KG1 (cell line): ENCODE measurements around the gene TIMP3.

ENCODE experiments used
- DNase-seq: peaks from one replicate; lab custom pipeline; 2025; lab: John Stamatoyannopoulos, UW

The TIMP3 gene

DNA sequence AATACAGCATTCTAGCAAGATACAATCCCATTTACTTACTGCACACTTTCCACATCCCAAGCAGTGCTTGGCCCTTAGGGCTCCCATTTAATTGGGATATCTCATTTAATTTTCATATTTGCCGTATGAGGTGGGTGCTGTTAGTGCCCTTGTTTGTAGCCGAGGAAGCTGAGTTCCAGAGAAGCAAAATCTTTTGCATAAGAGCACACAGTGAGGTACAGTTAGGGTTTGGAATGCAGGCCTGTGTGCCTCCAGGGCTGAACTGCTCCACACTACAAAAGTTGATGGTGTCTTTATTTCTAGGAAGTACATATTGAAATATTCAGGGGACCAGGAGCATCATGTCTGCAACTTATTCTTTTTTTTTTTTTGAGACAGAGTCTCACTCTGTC, 15.5 kb upstream of the TIMP3 start:
- DNase-seq: no peak

DNA sequence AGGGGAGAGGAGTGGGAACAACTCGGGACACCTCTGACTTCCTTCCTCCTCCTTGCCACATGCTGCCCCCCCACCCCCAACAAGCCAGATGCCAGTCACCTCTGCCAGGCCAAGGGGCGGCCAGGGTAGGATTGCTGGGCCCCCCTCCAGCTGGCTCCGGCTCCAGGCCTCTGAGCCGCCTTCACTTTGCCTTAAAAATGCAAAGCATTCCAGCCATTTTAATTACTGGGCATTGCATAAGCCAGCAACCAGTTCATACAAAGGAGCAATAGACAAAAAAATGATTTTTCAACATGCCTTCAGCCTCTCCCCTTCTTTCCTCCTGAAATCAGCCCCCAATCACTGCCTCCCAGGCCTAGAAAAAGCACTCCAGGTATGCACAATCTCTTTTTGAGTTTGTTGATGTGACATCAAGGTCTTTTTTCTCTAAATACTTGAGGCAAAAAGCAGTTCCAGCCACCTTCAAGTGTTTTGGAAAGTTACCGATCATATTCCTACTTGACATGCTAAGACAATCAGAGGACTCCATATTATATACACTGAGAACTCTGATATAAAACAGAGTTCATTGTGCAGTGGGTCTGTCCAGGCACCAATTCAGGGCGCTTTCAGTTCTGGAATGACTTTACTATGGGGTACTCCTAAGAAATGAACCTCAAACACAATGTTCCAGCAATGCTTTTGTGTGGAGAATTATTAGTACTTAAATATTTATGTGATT, 12.4 kb upstream of the TIMP3 start:
- no peak for DNase-seq

DNA sequence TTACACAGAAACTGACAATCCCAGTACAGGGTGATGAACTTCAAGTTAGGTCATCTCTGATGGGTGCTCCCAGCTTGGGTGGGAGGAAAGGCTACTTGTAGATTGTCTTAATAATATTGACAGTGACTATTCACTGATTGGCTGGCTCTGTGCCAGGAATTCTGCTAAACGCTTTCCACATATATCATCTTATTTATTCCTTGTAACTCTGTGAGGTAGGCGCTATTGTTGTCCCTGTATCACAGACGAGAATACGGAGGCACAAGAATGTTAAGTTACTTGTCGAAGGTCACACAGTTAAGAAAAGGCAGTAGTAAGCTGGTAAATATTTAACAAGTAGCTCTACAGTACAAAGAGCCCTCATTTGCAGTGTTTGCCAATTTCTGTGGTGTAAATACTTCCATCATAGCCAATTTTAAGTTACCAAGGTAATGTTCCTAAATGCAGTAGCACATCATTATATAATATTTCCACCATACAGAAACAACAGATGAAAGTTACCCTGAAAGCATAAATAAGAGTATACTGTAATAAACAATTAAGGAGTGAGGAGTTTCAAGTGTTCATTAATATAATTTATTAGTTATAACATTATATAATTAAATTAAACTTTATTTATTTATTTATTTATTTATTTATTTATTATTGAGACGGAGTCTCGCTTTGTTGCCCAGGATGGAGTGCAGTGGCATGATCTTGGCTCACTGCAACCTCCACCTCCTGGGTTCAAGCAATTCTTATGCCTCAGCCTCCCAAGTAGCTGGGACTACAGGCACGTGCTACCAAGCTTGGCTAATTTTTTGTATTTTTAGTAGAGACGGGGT, 11.5 kb upstream of the TIMP3 start:
- DNase-seq: no peak

DNA sequence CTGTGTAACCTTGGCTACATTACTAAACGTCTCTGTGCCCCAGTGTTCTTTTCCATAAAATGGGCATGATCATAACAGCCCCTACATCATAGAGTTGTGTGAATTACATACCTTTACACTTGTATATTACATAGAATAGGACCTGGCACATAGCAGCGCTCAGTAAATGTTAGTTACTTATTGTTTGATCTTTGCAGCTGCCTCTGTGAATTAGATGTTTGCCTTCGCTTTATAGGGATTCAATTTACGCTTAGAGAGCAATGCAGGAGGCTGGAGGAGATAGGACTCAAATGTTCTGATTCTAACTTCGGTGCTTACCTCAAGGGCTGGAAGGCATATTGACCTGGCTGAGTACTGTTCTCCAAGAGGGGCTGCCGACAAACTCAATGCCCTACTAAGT, 10.4 kb upstream of the TIMP3 start:
- DNase-seq: no peak

DNA sequence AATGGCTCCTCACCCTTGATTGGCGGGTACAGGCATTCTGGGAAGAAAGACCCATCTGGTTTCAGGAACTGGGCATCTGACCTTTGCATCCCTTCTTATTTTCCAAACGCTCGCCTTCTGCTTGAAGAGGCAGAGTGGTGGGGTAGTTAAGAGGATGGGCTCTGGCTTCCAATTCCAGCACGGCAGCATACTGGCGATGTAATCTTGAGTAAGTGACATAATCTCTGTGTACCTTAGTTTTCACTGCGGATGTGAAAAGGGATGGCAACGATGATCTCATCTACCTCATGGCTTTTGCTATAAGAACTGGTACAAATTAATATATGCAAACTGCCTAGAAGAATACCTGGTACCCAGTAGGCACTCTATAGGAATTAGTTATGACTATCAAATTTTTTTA, 10.0 kb upstream of the TIMP3 start:
- DNase-seq: no peak

DNA sequence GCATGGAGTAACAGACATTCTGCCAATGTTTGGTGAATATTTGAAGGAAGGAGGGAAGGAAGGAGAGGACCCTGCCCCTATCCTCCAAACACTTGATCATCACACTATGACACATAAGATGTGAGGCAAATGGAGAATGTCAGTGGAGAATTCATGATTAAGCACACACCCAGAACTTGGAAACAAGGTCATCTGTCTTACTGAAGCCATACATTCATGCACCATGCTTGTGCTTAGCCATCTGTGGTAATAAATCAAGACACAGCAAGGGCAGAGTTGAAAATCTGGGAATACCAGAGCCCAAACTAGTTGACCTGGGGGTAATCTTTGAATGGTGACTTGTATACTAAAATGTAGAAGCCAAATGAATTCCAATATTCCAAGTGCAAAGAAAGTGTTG, 7.9 kb upstream of the TIMP3 start:
- DNase-seq: no peak

GRCh38 chr22:32794449-32795213, 6.9 kb upstream of the TIMP3 start:
- DNase-seq: no peak

DNA sequence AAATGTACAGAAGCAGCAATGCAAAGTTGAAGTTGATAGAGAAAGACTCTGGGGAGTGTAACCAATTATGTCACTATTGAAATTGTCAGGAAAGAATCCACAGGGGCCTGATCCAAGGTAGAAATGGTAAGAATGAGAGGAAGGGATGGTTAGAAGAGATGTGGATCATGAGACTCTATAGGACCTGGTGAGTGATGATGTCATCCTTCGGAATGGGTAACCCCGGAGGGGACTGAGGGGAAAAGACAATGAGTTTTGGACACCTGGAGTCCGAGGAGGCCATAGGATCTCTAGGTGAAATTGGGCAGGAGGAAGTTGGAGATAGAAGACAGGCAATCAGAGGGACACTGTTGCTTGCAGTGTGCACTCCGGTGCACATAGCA, 6.3 kb upstream of the TIMP3 start:
- DNase-seq: no peak

DNA sequence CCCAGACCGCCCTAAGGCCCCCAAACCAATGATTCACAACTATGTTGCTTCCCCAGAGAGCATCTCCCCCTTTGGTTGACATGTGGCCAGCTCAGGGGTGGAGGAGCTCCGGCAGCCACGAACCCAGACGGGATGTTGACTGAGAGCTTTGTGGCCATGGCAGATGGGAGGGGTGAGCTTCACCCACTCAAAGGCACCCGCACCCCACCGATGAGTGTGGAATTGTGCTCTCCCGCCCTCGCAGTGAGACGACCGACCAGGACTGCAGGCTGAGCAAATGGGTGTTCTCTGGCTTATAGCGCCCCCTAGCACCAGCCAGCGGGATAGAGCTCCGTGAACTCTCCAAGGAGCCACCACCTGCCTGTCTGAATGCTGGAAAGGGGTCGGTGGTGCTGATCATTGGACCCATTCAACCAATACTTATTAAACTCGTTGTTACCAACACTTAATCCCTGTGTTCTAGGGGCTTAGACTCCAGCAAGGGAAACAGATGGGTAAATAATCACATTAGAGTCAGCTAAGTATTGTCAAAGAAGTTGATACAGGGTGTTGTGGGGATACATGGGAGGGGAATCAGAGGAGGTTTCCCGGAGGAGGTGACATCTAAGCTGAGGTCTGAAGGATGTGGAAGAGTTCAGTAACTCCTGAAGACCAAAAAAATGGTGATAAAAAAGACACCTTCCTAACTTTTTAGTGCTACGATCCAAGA, 4.5 kb upstream of the TIMP3 start:
- DNase-seq: no peak

GRCh38 chr22:32799496-32799895, 2.0 kb upstream of the TIMP3 start:
- no peak for DNase-seq

DNA sequence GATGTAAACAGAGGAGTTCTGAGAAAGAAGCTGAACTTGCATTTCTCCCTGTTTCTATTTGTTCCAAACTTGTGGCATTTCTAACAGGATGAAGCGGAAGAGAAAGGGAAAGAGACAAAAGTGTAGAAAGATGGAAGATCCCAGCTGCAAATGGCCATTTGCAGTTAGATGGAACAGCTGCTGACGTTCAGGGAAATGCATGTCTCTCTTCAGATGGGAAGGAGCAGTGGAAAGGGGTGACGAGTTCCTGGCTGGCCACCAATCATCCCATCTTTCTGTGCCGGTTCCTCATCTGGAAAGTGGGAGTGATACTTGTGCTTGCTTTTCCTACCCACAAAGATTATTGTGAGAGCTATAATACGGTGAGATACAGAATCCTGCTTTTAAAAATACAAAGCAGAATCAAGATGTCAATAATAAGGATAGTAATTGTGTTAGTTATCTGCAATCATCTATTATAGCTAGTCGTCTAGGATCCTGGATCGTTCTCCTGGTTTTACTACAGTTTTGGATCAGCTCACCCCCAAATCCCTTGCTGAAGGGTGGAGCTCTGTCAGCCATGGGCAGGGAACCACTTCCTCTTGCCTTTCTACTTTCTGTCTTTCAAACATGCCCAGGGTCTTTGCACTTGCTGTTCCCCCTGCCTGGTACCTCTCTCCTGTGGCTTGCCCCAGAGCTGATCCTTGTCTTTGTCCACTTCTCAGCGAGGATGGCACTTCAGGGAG, 1.2 kb upstream of the TIMP3 start:
- DNase-seq: no peak

DNA sequence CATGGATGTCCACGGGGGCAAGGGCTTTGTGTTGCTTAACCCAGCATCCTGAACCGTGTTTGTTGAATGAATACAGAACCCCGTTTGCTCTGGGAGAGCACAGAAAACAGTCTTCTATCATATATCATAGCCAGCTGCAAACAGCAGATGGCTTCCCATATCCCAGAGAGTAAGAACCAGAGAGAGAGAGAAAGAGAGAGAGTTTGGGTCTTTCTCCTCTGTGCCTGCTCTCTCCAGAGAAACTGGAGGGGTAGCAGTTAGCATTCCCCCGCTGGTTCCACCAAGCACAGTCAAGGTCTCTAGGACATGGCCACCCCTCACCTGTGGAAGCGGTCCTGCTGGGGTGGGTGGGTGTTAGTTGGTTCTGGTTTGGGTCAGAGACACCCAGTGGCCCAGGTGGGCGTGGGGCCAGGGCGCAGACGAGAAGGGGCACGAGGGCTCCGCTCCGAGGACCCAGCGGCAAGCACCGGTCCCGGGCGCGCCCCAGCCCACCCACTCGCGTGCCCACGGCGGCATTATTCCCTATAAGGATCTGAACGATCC, 440 bp upstream of the TIMP3 start:
- DNase-seq: no peak

DNA sequence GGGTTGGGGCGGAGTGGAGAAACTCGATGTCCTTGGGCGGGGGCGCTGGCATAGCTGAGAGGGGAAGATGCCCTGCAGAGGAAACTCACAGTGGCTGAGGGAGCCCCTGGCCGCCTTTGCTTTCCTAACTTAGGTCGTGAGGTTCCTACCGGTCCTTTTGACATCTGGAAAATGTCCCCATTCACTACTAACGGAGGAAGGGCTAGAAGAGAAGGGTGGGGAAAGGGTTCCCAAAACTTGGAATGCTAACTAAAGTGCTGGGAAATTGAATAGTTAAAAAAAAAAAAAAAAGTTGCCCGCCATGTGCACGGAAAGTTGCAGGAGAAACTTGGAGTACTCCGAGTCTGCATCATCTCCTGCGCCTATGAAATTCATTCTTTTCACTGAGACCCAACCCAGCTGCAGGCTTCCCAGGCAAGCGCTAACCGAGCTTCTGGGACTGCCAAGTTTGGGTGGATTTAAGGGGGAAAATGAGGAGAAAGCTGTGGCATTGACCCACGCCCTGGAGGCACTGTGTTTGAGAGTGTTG, 796 bp downstream of the TIMP3 start:
- no peak for DNase-seq

GRCh38 chr22:32803020-32803737, 1.7 kb downstream of the TIMP3 start:
- DNase-seq: no peak

GRCh38 chr22:32803738-32804435, 2.4 kb downstream of the TIMP3 start:
- DNase-seq: no peak

GRCh38 chr22:32804531-32805360, 3.2 kb downstream of the TIMP3 start:
- no peak for DNase-seq

DNA sequence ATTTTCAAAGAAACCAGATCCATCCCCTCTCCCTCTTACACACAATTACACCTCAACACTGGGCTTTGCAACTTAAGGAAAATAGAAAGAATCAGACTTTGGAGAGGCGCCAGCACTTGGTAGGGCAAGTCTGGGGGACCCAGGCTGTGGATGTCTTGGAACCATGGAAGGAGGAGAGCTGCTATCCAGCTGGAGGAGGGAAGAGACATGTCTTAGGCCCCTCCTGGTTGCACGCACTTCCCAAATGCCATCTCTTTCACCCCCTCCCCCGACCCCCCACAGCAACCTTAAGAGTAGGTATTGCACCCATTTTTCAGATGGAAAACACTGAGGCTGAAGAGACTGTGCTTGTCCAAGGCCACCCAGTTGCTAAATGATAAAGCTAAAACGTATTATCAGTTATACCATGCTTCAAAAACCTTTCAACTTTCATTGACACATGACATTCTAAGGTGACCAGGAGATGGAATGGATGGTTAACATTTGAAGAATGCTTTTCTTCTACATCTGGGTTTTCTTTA, 3.9 kb downstream of the TIMP3 start:
- DNase-seq: no peak

DNA sequence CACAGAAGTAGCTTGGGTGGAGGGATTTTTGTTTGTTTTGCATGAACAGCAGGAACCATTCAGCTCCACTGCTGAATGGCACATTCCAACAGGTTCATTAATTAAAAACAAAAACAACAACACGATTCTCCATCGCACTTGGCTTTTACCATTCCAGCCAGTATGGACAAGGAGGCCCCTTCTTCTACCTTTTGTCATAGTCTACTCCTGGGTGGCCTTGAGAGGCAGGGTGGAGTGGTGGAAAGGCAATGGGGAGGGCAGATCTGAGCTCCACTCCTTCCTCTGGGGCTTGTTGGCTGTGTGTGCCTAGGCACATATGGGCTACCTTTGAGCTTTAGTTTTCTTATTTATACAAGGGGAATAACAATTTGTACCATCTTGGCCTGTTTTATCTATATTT, 4.8 kb downstream of the TIMP3 start:
- no peak for DNase-seq

GRCh38 chr22:32808038-32808445, 6.5 kb downstream of the TIMP3 start:
- no peak for DNase-seq
